GM23338 (cell line): Measurements from ENCODE around the gene TOR1AIP2.

ENCODE experiments used
- CREB1 ChIP-seq: fragments of 250-450 bp; sonication (Bioruptor Pico); IDR thresholded peaks from 2 replicates; pipeline ENCODE4 v1.5.0; 2020; ENCODE audit warnings: low read depth, mild to moderate bottlenecking, moderate library complexity
- EZH2 ChIP-seq: fragments of 200-600 bp; sonication (generic); IDR thresholded peaks from one replicate; pipeline ENCODE4 v1.8.0; 2017; ENCODE audit warnings: antibody characterized with exemption, mild to moderate bottlenecking, low read depth; ENCODE audit not compliant: unreplicated experiment
- POLR2AphosphoS5 ChIP-seq: IDR thresholded peaks from 2 replicates; pipeline ENCODE4 v1.6.1; 2016; ENCODE audit warnings: antibody characterized with exemption, low read depth
- STAT1 ChIP-seq: IDR thresholded peaks from one replicate; pipeline ENCODE4 v1.6.1; 2016; ENCODE audit warnings: antibody characterized with exemption; ENCODE audit not compliant: unreplicated experiment
- TF ChIP-seq, protein P1 (sequence below), 2 experiments: fragments of 200-600 bp in 1 of 2; sonication (generic) in 1 of 2; conservative IDR thresholded peaks; 2 replicates each; pipeline versions ENCODE4 v1.5.1 to v1.6.1; 2016 to 2017; ENCODE audit warnings: antibody characterized with exemption in 2 of 2, low read depth in 2 of 2, mild to moderate bottlenecking in 2 of 2, moderate library complexity in 1 of 2

DNA sequence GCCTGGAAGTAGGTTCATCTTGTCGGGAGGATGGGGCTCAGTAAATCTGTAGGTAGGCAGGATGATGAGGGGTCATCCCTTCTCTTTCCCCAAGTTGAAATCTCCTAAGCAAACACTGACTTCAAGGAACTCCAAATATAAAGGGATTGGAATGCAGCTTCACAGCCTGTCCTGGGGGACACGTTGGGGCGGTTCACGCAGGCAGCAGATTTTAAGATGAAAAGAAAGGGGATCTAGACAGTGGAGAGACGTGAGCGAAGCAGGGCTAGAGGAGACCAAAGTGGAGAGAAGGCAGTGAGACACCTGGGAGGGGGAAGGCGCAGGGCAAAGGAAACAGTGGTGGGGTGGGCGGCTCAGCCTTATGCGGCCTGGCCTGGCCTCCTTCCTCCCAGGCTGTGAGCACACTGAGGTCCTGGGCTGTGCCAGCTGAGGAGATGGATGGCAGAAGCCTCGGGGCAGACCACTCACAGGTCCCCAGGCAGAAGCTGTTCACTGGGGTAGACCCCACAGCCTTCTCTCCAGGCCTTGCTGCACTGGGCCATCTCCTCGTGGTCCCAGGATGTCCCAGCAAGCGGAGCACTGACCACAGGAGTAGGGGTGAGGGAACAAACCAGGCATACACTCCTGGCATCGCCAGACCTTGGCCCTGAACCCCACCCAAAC is 51.7 kb downstream of the TOR1AIP2 start:
- TF ChIP-seq CREB1 (CRISPR knock-in tag) (no peak), EZH2 (no peak), STAT1 (no peak), POLR2AphosphoS5 (no peak)
- TF ChIP-seq, protein P1, sequence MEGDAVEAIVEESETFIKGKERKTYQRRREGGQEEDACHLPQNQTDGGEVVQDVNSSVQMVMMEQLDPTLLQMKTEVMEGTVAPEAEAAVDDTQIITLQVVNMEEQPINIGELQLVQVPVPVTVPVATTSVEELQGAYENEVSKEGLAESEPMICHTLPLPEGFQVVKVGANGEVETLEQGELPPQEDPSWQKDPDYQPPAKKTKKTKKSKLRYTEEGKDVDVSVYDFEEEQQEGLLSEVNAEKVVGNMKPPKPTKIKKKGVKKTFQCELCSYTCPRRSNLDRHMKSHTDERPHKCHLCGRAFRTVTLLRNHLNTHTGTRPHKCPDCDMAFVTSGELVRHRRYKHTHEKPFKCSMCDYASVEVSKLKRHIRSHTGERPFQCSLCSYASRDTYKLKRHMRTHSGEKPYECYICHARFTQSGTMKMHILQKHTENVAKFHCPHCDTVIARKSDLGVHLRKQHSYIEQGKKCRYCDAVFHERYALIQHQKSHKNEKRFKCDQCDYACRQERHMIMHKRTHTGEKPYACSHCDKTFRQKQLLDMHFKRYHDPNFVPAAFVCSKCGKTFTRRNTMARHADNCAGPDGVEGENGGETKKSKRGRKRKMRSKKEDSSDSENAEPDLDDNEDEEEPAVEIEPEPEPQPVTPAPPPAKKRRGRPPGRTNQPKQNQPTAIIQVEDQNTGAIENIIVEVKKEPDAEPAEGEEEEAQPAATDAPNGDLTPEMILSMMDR (conservative IDR thresholded peaks at IDR 0.05; ENCODE audit: low read depth in 2 of 2), result no peak
